Calu3 (cell line): ENCODE data around the gene CCL4. TPM values are rescaled to one million over a fixed set of nuclear protein-coding genes. Genes with fewer than 3 reads are reported as not detected.

Experiments used
- BruUV-seq: library from RNA; stranded (reverse); fragments of 400-500 nt; replicated peaks from 2 replicates; lab custom pipeline; 2021; lab: Mats Ljungman, UMichigan
- CTCF ChIA-PET: fragments of 300-600 bp; sonication (Branson Sonifier 250); formaldehyde crosslinking; loops from one replicate; lab custom pipeline; 2022; ENCODE audit warnings: antibody characterized with exemption; lab: Charles Lee
- DNase-seq: peaks from one replicate; pipeline ENCODE4 v3.0.0; 2022
- H3K27ac Mint-ChIP-seq: one replicate; pipeline ENCODE4 v1.8.0; 2022; ENCODE audit warnings: mixed read lengths; ENCODE audit not compliant: unreplicated experiment
- H3K27me3 Mint-ChIP-seq: one replicate; pipeline ENCODE4 v1.8.0; 2022; ENCODE audit warnings: mixed read lengths; ENCODE audit not compliant: unreplicated experiment
- H3K36me3 Mint-ChIP-seq: one replicate; pipeline ENCODE4 v1.8.0; 2022; ENCODE audit warnings: mild to moderate bottlenecking, moderate library complexity, mixed read lengths; ENCODE audit not compliant: insufficient read depth, unreplicated experiment
- H3K4me1 Mint-ChIP-seq: one replicate; pipeline ENCODE4 v1.8.0; 2022; ENCODE audit warnings: mild to moderate bottlenecking, low read depth, mixed read lengths; ENCODE audit not compliant: unreplicated experiment
- H3K4me3 Mint-ChIP-seq: one replicate; pipeline ENCODE4 v1.8.0; 2022; ENCODE audit warnings: mild to moderate bottlenecking, low read depth, moderate library complexity, mixed read lengths; ENCODE audit not compliant: unreplicated experiment
- H3K9me3 Mint-ChIP-seq: one replicate; pipeline ENCODE4 v1.8.0; 2022; ENCODE audit warnings: low read depth, mixed read lengths; ENCODE audit not compliant: unreplicated experiment
- intact Hi-C: fragments of 100-400 bp; cut with micrococcal nuclease; formaldehyde crosslinking; loops from one replicate; pipeline ENCODE4 v1.10.0; 2022; ENCODE audit not compliant: unreplicated experiment
- total RNA-seq: library from RNA; stranded (reverse); gene quantifications from 2 replicates; pipeline ENCODE4 v1.2.3, GENCODE V29; 2022
- TF ChIP-seq, protein P1 (sequence below): fragments of 200-600 bp; IDR thresholded peaks from one replicate; pipeline ENCODE4 v1.8.0; 2022; ENCODE audit warnings: antibody characterized with exemption; ENCODE audit not compliant: unreplicated experiment

The CCL4 gene
- total RNA-seq, 1 experiment from 2014 or later, result not detected

DNA sequence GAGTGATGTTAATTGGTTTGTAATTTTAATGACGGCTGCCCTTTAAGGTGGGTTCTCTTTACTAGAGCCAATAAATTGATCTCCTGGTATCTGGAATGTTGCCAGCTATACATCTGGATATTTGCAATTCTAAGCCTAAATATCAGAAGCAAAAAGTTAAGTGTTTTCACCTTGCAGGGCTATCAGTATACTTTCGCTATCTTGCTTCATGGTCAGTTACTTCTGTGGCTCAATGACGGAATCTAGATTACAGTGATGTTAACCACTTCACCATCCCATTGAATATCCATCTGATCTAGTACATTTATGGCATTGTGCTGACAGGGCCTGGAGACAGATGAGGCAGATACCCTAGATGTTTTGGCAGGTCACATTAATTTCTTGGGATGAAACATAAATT lies 28.3 kb downstream of the CCL4 start:
- Mint-ChIP-seq H3K9me3 (no peaks in the 10 kb centered on the region), H3K4me1 (no peaks in the 10 kb centered on the region), H3K4me3 (no peak overlapping the region), H3K27ac (no peak overlapping the region), H3K27me3 (peaks cover 94% of the 10 kb centered on the region), H3K36me3 (no peaks in the 10 kb centered on the region)
- TF ChIP-seq, protein P1, sequence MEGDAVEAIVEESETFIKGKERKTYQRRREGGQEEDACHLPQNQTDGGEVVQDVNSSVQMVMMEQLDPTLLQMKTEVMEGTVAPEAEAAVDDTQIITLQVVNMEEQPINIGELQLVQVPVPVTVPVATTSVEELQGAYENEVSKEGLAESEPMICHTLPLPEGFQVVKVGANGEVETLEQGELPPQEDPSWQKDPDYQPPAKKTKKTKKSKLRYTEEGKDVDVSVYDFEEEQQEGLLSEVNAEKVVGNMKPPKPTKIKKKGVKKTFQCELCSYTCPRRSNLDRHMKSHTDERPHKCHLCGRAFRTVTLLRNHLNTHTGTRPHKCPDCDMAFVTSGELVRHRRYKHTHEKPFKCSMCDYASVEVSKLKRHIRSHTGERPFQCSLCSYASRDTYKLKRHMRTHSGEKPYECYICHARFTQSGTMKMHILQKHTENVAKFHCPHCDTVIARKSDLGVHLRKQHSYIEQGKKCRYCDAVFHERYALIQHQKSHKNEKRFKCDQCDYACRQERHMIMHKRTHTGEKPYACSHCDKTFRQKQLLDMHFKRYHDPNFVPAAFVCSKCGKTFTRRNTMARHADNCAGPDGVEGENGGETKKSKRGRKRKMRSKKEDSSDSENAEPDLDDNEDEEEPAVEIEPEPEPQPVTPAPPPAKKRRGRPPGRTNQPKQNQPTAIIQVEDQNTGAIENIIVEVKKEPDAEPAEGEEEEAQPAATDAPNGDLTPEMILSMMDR, result no peak
- intact Hi-C loops, result no loop called here
- no TSS peak for BruUV-seq
- CTCF ChIA-PET, result interaction anchor here (0.6 kb wide), 1 partner anchor 185 kb away, joined by 3 read pairs; no protein-coding TSS in a partner anchor
- DNase-seq, result no peak

DNA sequence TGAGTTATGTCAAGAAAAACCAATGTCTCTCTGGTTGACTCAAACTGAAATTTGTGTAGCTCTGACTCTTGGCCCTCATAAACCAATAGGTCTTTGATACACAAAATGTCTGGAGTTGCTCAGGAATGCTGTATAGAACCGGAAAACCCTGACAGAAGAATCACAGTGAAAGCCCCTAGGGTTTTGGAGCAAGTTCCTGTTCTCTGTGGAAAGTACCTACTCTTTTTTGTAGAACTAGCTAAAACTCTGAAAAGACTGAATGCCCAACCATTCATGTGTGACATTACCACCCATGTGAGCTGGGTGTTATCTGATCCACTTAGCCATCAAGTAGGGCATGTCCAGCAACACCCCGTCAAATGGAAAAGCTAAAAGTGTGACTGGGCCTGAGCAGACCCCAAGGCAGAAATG lies 28.8 kb downstream of the CCL4 start:
- no TSS peak for BruUV-seq
- Mint-ChIP-seq H3K4me3 (no peak overlapping the region), H3K9me3 (no peaks in the 10 kb centered on the region), H3K27me3 (peaks cover 94% of the 10 kb centered on the region), H3K4me1 (no peaks in the 10 kb centered on the region), H3K36me3 (no peaks in the 10 kb centered on the region), H3K27ac (no peak overlapping the region)
- TF ChIP-seq, protein P1, result no peak
- no peak for DNase-seq
- intact Hi-C loops, result no loop called here
- CTCF ChIA-PET, result no interaction called here

DNA sequence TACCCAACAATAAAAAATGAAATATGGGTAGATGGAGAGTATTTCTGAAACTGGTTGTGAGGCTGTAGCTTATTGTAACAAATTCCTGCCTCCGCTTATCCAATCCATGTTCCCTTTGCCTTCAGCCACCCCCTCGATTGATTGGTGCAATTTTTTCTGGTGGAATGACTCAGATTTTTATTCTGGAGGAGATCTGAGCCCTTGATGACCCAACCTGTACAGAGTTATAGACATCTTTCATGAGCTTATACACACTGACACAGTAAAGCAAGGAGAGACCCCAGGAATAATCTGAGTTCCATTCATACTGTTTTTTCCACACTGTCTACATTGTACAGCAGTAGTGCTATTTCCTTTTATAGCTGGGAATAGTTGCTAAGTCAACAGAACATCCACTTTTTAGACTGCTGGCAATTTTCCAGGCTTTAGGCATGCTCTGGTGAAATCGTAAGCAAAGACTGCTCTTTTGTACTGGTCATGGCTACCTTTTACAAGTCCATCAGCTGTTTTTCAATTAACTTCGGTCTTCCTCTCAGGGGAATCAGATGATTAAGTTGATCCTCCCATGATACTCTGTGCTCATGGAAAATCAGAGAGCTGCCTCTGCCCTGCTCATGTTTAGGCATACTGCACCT lies 30.1 kb downstream of the CCL4 start:
- H3K4me3 Mint-ChIP-seq, result no peak overlapping the region
- BruUV-seq, result no TSS peak
- no peak overlapping the region for H3K27ac Mint-ChIP-seq
- H3K36me3 Mint-ChIP-seq, result no peaks in the 10 kb centered on the region
- peaks cover 88% of the 10 kb centered on the region for H3K27me3 Mint-ChIP-seq
- TF ChIP-seq, protein P1, result no peak
- intact Hi-C loops, result no loop called here
- CTCF ChIA-PET, result no interaction called here
- no peak for DNase-seq
- H3K4me1 Mint-ChIP-seq, result no peaks in the 10 kb centered on the region
- no peaks in the 10 kb centered on the region for H3K9me3 Mint-ChIP-seq

DNA sequence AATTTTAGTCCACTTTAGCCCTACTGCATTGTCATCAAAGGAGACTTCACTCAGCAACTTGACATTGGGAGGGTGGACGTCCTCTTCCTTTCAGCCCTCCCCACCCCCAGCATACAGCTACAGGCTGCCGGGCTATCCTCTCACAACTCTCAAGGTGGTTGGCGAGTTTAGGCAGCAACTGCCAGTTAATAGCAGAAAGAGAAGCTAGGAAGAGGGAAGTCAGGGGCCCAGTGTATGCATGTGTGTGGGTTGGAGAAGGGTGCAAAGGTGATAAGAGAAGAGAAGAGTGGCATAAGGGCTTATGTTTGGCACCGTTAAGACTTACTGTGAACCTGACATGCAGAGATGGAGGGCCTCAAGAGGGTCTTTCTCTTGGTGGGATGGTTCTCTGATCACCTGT lies 31.8 kb downstream of the CCL4 start:
- Mint-ChIP-seq H3K9me3 (no peaks in the 10 kb centered on the region), H3K27ac (no peak overlapping the region), H3K4me3 (no peak overlapping the region), H3K27me3 (peaks cover 73% of the 10 kb centered on the region), H3K4me1 (no peaks in the 10 kb centered on the region), H3K36me3 (no peaks in the 10 kb centered on the region)
- BruUV-seq, result no TSS peak
- intact Hi-C loops, result no loop called here
- CTCF ChIA-PET, result no interaction called here
- DNase-seq, result no peak
- TF ChIP-seq, protein P1, result no peak
